ENCODE data around the gene CAPN14. TPM values are rescaled to one million over a fixed set of nuclear protein-coding genes. Genes with fewer than 3 reads are reported as not detected.

The CAPN14 gene
- total RNA-seq, 4 donors from 2014 or later, result under 0.01 to 0.29 (median 0.14) TPM; not detected in 1

DNA sequence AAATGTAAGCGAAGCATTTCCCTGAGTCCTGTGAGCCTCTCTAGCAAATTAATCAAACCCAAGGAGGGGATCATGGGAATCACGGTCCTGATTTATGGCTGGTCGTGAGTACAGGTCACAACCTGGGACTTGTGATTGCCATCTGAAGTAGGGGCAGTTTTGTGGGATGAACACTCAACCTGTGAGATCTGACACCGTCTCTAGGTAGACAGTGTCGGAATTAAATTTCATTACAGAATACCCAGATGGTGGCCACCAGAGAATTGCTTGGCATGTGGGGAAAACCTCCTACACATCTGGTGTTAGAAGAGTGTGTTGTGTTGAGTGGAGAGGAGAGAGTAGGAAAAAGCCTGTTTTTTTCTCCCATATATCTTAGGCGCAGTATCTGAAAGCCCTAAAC lies 12.5 kb downstream of the CAPN14 start:
- intact Hi-C loops (cut with DNase I; ENCODE audit: low total_unique reads), result no loop called here
- H3K27me3 ChIP-seq, result no peaks in the 10 kb centered on the region
- no peak overlapping the region for H3K4me3 ChIP-seq
- no peak overlapping the region for H3K27ac ChIP-seq
- TF ChIP-seq POLR2A (IDR thresholded peaks at IDR 0.05), result no peak
- TF ChIP-seq, protein P1, sequence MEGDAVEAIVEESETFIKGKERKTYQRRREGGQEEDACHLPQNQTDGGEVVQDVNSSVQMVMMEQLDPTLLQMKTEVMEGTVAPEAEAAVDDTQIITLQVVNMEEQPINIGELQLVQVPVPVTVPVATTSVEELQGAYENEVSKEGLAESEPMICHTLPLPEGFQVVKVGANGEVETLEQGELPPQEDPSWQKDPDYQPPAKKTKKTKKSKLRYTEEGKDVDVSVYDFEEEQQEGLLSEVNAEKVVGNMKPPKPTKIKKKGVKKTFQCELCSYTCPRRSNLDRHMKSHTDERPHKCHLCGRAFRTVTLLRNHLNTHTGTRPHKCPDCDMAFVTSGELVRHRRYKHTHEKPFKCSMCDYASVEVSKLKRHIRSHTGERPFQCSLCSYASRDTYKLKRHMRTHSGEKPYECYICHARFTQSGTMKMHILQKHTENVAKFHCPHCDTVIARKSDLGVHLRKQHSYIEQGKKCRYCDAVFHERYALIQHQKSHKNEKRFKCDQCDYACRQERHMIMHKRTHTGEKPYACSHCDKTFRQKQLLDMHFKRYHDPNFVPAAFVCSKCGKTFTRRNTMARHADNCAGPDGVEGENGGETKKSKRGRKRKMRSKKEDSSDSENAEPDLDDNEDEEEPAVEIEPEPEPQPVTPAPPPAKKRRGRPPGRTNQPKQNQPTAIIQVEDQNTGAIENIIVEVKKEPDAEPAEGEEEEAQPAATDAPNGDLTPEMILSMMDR (IDR thresholded peaks at IDR 0.05), result no peak
- H3K4me1 ChIP-seq, result no peaks in the 10 kb centered on the region
- no peak for DNase-seq
- no peaks in the 10 kb centered on the region for H3K9me3 ChIP-seq
- no peaks in the 10 kb centered on the region for H3K36me3 ChIP-seq

GRCh38 chr2:31203916-31204315 lies 13.4 kb downstream of the CAPN14 start:
- DNase-seq, result no peak
- intact Hi-C loops (cut with DNase I; ENCODE audit: low total_unique reads), result no loop called here
- Histone ChIP-seq H3K27ac (no peak overlapping the region), H3K4me1 (no peaks in the 10 kb centered on the region), H3K4me3 (no peak overlapping the region), H3K27me3 (no peaks in the 10 kb centered on the region), H3K36me3 (no peaks in the 10 kb centered on the region), H3K9me3 (no peaks in the 10 kb centered on the region)
- TF ChIP-seq, protein P1 (IDR thresholded peaks at IDR 0.05), result no peak
- no peak for TF ChIP-seq POLR2A (IDR thresholded peaks at IDR 0.05)

- DNase-seq, result no peak
- no peak for TF ChIP-seq POLR2A (IDR thresholded peaks at IDR 0.05)
- TF ChIP-seq, protein P1 (IDR thresholded peaks at IDR 0.05), result no peak
- intact Hi-C loops (cut with DNase I; ENCODE audit: low total_unique reads), result no loop called here
- no peaks in the 10 kb centered on the region for H3K4me1 ChIP-seq
- H3K27ac ChIP-seq, result no peak overlapping the region
- no peaks in the 10 kb centered on the region for H3K9me3 ChIP-seq
- no peaks in the 10 kb centered on the region for H3K36me3 ChIP-seq
- no peaks in the 10 kb centered on the region for H3K27me3 ChIP-seq
- H3K4me3 ChIP-seq, result no peak overlapping the region
These were observed 14.5 kb downstream of the CAPN14 start for GRCh38 chr2:31202833-31203232.

DNA sequence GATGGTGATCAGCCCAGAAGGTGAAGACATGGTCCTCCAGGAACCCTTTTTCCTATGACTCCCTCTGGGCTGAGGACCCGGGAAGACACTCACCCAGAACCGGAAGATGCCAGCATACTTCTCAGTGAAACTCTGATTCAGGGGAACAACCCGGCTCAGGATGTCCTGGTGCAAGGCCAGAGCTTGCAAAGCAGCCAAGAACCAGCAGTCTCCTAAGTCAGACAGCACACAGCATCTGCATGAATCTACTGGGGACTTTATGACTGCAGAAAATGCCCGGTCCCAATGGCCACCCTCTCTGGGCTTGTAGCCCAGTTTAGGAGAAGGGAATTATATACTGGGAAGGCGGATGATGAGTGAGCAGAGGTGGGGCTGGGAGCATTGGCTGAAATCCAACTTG lies 15.3 kb downstream of the CAPN14 start:
- Histone ChIP-seq H3K4me3 (no peak overlapping the region), H3K27me3 (no peaks in the 10 kb centered on the region), H3K27ac (no peak overlapping the region), H3K9me3 (no peaks in the 10 kb centered on the region), H3K36me3 (no peaks in the 10 kb centered on the region), H3K4me1 (no peaks in the 10 kb centered on the region)
- intact Hi-C loops (cut with DNase I; ENCODE audit: low total_unique reads), result no loop called here
- no peak for DNase-seq
- TF ChIP-seq, protein P1 (IDR thresholded peaks at IDR 0.05), result no peak
- no peak for TF ChIP-seq POLR2A (IDR thresholded peaks at IDR 0.05)

DNA sequence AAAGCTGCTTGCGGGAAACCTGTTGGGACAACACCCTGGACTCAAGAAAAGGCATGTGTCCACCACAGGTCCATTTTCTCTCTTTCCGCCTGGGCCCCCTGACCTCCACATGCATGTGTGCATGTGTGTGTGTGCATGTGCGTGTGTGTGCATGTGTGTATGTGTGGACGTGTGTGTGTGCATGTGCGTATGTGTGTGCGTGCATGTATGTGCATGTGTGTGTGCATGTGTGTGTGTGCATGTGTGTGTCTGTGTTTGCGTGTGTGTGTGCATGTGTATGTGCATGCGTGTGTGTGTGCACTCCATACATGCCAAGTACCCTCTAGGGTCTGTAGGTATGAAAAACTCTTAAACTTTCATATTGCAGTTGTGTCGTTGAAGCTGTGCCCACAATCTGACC lies 16.3 kb downstream of the CAPN14 start:
- no peaks in the 10 kb centered on the region for H3K9me3 ChIP-seq
- no peaks in the 10 kb centered on the region for H3K4me1 ChIP-seq
- TF ChIP-seq, protein P1 (IDR thresholded peaks at IDR 0.05), result no peak
- TF ChIP-seq POLR2A (IDR thresholded peaks at IDR 0.05), result no peak
- no peak overlapping the region for H3K4me3 ChIP-seq
- no peaks in the 10 kb centered on the region for H3K36me3 ChIP-seq
- DNase-seq, result no peak
- H3K27ac ChIP-seq, result no peak overlapping the region
- intact Hi-C loops (cut with DNase I; ENCODE audit: low total_unique reads), result no loop called here
- no peaks in the 10 kb centered on the region for H3K27me3 ChIP-seq

All from uterus (tissue), 4 donors.